Panc1 (cell line): ENCODE data around the gene SLC27A4. TPM values are rescaled to one million over a fixed set of nuclear protein-coding genes. Genes with fewer than 3 reads are reported as not detected.

Source experiments
- ATAC-seq: fragments of 200-7000 bp; cut with Tn5 transposase; 2 replicates; pipeline ENCODE4 v1.9.1; 2020; ENCODE audit warnings: mild to moderate bottlenecking, moderate library complexity
- BruUV-seq: library from RNA; stranded (reverse); fragments of 400-500 nt; replicated peaks from 2 replicates; lab custom pipeline; 2021; lab: Mats Ljungman, UMichigan
- CTCF ChIA-PET: fragments of 300-600 bp; sonication (Branson Sonifier 250); formaldehyde crosslinking; loops from one replicate; lab custom pipeline; 2022; ENCODE audit warnings: antibody characterized with exemption; lab: Charles Lee
- POLR2A ChIA-PET: fragments of 300-600 bp; sonication (Branson Sonifier 250); formaldehyde crosslinking; loops from one replicate; lab custom pipeline; 2022; ENCODE audit warnings: antibody characterized with exemption; lab: Charles Lee
- DNase-seq: peaks from one replicate; pipeline ENCODE4 v3.0.0-alpha.2; 2010; ENCODE audit warnings: low read depth, low spot score
- H3K27ac ChIP-seq: 2 replicates; pipeline ENCODE4 v1.5.1; 2011; ENCODE audit warnings: mild to moderate bottlenecking, low read length, inconsistent platforms
- H3K27me3 ChIP-seq: fragments of 200-500 bp; sonication (Bioruptor generic); 2 replicates; pipeline ENCODE4 v1.6.0; 2014; ENCODE audit warnings: low read length, inconsistent platforms; ENCODE audit not compliant: control insufficient read depth, insufficient read depth
- H3K36me3 ChIP-seq: fragments of 200-500 bp; sonication (Bioruptor generic); 2 replicates; pipeline ENCODE4 v1.5.1; 2014; ENCODE audit warnings: inconsistent platforms, mild to moderate bottlenecking, low read length, moderate library complexity; ENCODE audit not compliant: control insufficient read depth, insufficient read depth
- H3K4me1 ChIP-seq: 2 replicates; pipeline ENCODE4 v1.5.1; 2011; ENCODE audit warnings: inconsistent platforms, mild to moderate bottlenecking, low read length, moderate library complexity; ENCODE audit not compliant: control insufficient read depth, insufficient read depth
- H3K4me3 ChIP-seq, 2 experiments: 2 replicates each; pipeline ENCODE4 v1.5.1; 2011 to 2012; ENCODE audit warnings: low read depth in 2 of 2, low read length in 2 of 2, mild to moderate bottlenecking in 2 of 2, inconsistent platforms in 1 of 2, moderate library complexity in 1 of 2
- H3K9me3 ChIP-seq: fragments of 200-500 bp; sonication (Bioruptor generic); 2 replicates; pipeline ENCODE4 v1.5.1; 2014; ENCODE audit warnings: low read depth, mild to moderate bottlenecking, inconsistent platforms, low read length, moderate library complexity; ENCODE audit not compliant: control insufficient read depth, insufficient read depth
- CTCF ChIP-seq: fragments of 450-650 bp; IDR thresholded peaks from 2 replicates; pipeline ENCODE4 v1.5.1; 2017; ENCODE audit warnings: mild to moderate bottlenecking
- POLR2AphosphoS5 ChIP-seq: IDR thresholded peaks from 2 replicates; pipeline ENCODE4 v1.6.1; 2012; ENCODE audit warnings: mild to moderate bottlenecking, low read depth, low read length, moderate library complexity
- REST ChIP-seq, 2 experiments: IDR thresholded peaks; 2 replicates each; pipeline ENCODE4 v1.6.1; 2011 to 2012; ENCODE audit warnings: low read depth in 2 of 2, control low read depth in 1 of 2, low read length in 1 of 2, mild to moderate bottlenecking in 1 of 2, moderate library complexity in 1 of 2; ENCODE audit not compliant: insufficient read depth in 1 of 2
- SIN3A ChIP-seq: IDR thresholded peaks from 2 replicates; pipeline ENCODE4 v1.6.1; 2012; ENCODE audit warnings: low read depth, mild to moderate bottlenecking, low read length, moderate library complexity, borderline replicate concordance; ENCODE audit not compliant: insufficient read depth
- TCF7L2 ChIP-seq: IDR thresholded peaks from 2 replicates; pipeline ENCODE4 v1.6.1; 2011; ENCODE audit warnings: mild to moderate bottlenecking, low read depth, low read length, inconsistent platforms
- in situ Hi-C: cut with HindIII; loops from 2 replicates; pipeline ENCODE4 v1.10.0; 2016; ENCODE audit warnings: low sequenced_read_pairs, low pct_unique_long_range_greater_than_20kb
- intact Hi-C: fragments of 100-400 bp; cut with micrococcal nuclease; formaldehyde crosslinking; loops from one replicate; pipeline ENCODE4 v1.10.0; 2022; ENCODE audit not compliant: unreplicated experiment
- total RNA-seq: library from RNA; stranded (reverse); gene quantifications from one replicate; pipeline ENCODE4 v1.2.1, GENCODE V29; 2021; ENCODE audit not compliant: unreplicated experiment

SLC27A4 gene
- total RNA-seq, 1 experiment from 2014 or later = 20.3 TPM

GRCh38 chr9:128396970-128397613, 56.8 kb downstream of the SLC27A4 start:
- H3K36me3 ChIP-seq = no peaks in the 10 kb centered on the region
- DNase-seq = no peak
- BruUV-seq = no TSS peak
- no peak overlapping the region for H3K4me3 ChIP-seq
- ChIA-PET POLR2A (interaction anchor here (0.6 kb wide), 2 partner anchors 11 to 13 kb away, joined by 4 to 12 read pairs; no protein-coding TSS in a partner anchor), CTCF (no interaction called here)
- intact Hi-C loops = no loop called here
- H3K9me3 ChIP-seq = no peaks in the 10 kb centered on the region
- no peaks in the 10 kb centered on the region for H3K27me3 ChIP-seq
- in situ Hi-C loops = no loop called here
- peak; percentile 53; the same call in 1 of the 2 replicates for ATAC-seq
- no peak overlapping the region for H3K27ac ChIP-seq
- H3K4me1 ChIP-seq = no peaks in the 10 kb centered on the region
- TF ChIP-seq TCF7L2 = no peak
- no peak for TF ChIP-seq CTCF
- TF ChIP-seq REST (IDR thresholded peaks at IDR 0.05; ENCODE audit: insufficient read depth in 1 of 2, low read depth in 2 of 2, low read length in 1 of 2) = no peak
- TF ChIP-seq POLR2AphosphoS5 = no peak
- TF ChIP-seq SIN3A = no peak

DNA sequence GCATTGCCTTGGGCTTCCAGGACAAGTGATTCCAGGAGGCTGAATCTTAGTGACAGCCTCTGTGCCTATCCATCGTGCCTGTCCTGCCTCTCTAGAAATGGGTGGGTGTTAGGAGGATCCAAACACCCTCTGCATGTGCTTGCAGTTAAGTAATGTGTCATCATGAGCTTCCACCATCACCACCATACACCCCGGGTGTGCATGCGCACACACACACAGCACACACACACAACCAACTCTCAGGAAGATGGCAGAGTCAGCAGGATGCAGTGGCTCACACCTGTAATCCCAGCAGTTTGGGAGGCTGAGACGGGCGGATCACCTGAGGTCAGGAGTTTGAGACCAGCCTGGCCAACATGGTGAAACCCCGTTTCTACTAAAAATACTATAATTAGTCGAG, 57.5 kb downstream of the SLC27A4 start:
- TF ChIP-seq POLR2AphosphoS5 = no peak
- TF ChIP-seq REST (IDR thresholded peaks at IDR 0.05; ENCODE audit: insufficient read depth in 1 of 2, low read depth in 2 of 2, low read length in 1 of 2) = no peak
- TF ChIP-seq CTCF = no peak
- no peak for TF ChIP-seq TCF7L2
- TF ChIP-seq SIN3A = no peak
- POLR2A ChIA-PET = no interaction called here
- no TSS peak for BruUV-seq
- no peaks in the 10 kb centered on the region for H3K36me3 ChIP-seq
- no peak overlapping the region for H3K4me3 ChIP-seq
- no peak for ATAC-seq
- intact Hi-C loops (no loop called here), in situ Hi-C loops (no loop called here)
- H3K27me3 ChIP-seq = no peaks in the 10 kb centered on the region
- CTCF ChIA-PET = interaction anchor here (0.6 to 0.7 kb wide), 2 partner anchors 18 to 185 kb away, joined by 3 read pairs; no protein-coding TSS in a partner anchor
- H3K9me3 ChIP-seq = no peaks in the 10 kb centered on the region
- DNase-seq = no peak
- no peaks in the 10 kb centered on the region for H3K4me1 ChIP-seq
- H3K27ac ChIP-seq = no peak overlapping the region
